ENCODE results near the gene NCKAP5L.

The NCKAP5L gene

DNA sequence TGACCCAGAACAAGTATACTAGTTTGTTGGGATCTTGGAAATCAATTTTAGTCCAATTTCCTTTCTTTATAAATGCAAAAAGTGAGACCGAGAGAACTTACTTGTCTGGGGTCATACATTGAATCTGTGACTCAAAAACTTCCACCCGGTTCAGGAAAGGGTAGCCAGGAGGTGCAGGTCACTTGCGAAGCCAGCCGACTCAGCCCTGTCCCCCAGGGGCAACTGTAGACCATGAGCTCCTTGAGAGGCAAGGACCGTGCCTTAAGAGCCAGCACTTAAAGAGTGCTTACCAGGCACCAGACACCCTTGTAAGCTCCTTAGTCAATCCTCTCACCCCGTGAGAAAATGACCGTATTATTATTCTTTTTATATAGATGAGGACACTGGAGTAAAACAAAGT lies 15.2 kb upstream of the NCKAP5L start:
- TF ChIP-seq GLIS3 (CRISPR knock-in tag; IDR thresholded peaks at IDR 0.05) (no peak), ZNF8 (CRISPR knock-in tag; IDR thresholded peaks at IDR 0.05) (no peak), CSDC2 (CRISPR knock-in tag; IDR thresholded peaks at IDR 0.05) (no peak), RARB (CRISPR knock-in tag; IDR thresholded peaks at IDR 0.05) (no peak), ISL1 (CRISPR knock-in tag; IDR thresholded peaks at IDR 0.05) (no peak), TCF4 (CRISPR knock-in tag; IDR thresholded peaks at IDR 0.05; ENCODE audit: borderline replicate concordance) (no peak), ZNF70 (CRISPR knock-in tag; IDR thresholded peaks at IDR 0.05) (no peak), ZFP30 (CRISPR knock-in tag; IDR thresholded peaks at IDR 0.05) (no peak), BACH2 (CRISPR knock-in tag; IDR thresholded peaks at IDR 0.05; ENCODE audit: borderline replicate concordance) (no peak), PPARA (CRISPR knock-in tag; IDR thresholded peaks at IDR 0.05; ENCODE audit: borderline replicate concordance) (no peak), ARNTL (CRISPR knock-in tag; IDR thresholded peaks at IDR 0.05; ENCODE audit: borderline replicate concordance, low read depth) (no peak), SNAI2 (CRISPR knock-in tag; IDR thresholded peaks at IDR 0.05) (no peak), OSR1 (CRISPR knock-in tag; IDR thresholded peaks at IDR 0.05) (no peak), ZC3H10 (CRISPR knock-in tag; IDR thresholded peaks at IDR 0.05) (no peak), ESRRG (CRISPR knock-in tag; IDR thresholded peaks at IDR 0.05) (no peak), TOX (CRISPR knock-in tag; IDR thresholded peaks at IDR 0.05; ENCODE audit: borderline replicate concordance) (no peak)
- TF ChIP-seq, protein P1, sequence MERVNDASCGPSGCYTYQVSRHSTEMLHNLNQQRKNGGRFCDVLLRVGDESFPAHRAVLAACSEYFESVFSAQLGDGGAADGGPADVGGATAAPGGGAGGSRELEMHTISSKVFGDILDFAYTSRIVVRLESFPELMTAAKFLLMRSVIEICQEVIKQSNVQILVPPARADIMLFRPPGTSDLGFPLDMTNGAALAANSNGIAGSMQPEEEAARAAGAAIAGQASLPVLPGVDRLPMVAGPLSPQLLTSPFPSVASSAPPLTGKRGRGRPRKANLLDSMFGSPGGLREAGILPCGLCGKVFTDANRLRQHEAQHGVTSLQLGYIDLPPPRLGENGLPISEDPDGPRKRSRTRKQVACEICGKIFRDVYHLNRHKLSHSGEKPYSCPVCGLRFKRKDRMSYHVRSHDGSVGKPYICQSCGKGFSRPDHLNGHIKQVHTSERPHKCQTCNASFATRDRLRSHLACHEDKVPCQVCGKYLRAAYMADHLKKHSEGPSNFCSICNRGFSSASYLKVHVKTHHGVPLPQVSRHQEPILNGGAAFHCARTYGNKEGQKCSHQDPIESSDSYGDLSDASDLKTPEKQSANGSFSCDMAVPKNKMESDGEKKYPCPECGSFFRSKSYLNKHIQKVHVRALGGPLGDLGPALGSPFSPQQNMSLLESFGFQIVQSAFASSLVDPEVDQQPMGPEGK (CRISPR knock-in tag; IDR thresholded peaks at IDR 0.05; ENCODE audit: borderline replicate concordance): no peak
- TF ChIP-seq, protein P2, sequence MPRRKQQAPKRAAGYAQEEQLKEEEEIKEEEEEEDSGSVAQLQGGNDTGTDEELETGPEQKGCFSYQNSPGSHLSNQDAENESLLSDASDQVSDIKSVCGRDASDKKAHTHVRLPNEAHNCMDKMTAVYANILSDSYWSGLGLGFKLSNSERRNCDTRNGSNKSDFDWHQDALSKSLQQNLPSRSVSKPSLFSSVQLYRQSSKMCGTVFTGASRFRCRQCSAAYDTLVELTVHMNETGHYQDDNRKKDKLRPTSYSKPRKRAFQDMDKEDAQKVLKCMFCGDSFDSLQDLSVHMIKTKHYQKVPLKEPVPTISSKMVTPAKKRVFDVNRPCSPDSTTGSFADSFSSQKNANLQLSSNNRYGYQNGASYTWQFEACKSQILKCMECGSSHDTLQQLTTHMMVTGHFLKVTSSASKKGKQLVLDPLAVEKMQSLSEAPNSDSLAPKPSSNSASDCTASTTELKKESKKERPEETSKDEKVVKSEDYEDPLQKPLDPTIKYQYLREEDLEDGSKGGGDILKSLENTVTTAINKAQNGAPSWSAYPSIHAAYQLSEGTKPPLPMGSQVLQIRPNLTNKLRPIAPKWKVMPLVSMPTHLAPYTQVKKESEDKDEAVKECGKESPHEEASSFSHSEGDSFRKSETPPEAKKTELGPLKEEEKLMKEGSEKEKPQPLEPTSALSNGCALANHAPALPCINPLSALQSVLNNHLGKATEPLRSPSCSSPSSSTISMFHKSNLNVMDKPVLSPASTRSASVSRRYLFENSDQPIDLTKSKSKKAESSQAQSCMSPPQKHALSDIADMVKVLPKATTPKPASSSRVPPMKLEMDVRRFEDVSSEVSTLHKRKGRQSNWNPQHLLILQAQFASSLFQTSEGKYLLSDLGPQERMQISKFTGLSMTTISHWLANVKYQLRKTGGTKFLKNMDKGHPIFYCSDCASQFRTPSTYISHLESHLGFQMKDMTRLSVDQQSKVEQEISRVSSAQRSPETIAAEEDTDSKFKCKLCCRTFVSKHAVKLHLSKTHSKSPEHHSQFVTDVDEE (CRISPR knock-in tag; IDR thresholded peaks at IDR 0.05): no peak
- TF ChIP-seq, protein P3, sequence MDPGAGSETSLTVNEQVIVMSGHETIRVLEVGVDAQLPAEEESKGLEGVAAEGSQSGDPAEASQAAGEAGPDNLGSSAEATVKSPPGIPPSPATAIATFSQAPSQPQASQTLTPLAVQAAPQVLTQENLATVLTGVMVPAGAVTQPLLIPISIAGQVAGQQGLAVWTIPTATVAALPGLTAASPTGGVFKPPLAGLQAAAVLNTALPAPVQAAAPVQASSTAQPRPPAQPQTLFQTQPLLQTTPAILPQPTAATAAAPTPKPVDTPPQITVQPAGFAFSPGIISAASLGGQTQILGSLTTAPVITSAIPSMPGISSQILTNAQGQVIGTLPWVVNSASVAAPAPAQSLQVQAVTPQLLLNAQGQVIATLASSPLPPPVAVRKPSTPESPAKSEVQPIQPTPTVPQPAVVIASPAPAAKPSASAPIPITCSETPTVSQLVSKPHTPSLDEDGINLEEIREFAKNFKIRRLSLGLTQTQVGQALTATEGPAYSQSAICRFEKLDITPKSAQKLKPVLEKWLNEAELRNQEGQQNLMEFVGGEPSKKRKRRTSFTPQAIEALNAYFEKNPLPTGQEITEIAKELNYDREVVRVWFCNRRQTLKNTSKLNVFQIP (CRISPR knock-in tag; IDR thresholded peaks at IDR 0.05; ENCODE audit: borderline replicate concordance, low read depth): no peak
- TF ChIP-seq, protein P4, sequence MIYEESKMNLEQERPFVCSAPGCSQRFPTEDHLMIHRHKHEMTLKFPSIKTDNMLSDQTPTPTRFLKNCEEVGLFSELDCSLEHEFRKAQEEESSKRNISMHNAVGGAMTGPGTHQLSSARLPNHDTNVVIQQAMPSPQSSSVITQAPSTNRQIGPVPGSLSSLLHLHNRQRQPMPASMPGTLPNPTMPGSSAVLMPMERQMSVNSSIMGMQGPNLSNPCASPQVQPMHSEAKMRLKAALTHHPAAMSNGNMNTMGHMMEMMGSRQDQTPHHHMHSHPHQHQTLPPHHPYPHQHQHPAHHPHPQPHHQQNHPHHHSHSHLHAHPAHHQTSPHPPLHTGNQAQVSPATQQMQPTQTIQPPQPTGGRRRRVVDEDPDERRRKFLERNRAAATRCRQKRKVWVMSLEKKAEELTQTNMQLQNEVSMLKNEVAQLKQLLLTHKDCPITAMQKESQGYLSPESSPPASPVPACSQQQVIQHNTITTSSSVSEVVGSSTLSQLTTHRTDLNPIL (CRISPR knock-in tag; IDR thresholded peaks at IDR 0.05; ENCODE audit: low read depth): no peak
- no peak for ATAC-seq

DNA sequence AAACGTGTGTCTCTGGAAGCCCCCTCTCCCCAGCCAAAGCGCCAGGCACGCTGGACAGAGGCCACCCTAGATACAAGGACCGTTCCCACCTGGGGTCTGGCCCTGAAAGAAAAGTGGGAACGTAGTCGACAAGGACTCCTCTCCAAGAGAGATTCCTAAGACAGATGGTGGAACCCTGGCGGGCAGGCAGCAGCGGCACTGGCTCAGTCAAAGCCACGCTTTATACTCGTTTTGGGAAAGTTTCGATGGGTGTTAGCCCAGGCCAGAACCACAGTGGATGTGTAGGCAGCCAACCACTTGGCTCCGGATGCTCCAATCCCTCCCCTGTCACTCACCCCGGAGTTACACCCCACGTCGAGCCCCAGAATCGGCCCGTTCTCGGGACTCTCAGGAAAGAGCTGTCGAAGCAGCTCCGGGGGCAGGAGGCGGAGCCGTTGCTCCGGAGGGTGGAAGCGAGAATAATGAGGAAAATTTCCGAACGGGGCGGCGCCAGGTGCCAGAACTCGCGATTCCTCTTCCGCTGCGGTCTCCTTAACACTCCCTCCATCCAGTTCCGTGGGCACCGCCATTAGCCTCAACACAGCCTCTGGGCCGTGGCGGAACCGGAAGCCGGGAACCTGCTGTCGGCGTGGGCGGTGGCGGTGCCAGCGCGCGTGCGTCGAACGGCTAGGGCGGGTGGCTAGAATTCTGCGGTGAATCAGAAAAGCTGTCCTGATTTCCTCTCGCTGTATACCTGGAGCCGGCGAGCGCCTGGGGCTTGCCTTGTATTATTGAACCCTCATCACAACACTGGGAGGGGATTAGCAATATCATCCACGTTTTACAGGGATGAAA lies 14.5 kb upstream of the NCKAP5L start, which contains the start of gene BCDIN3D:
BCDIN3D (minus strand) TSS at position 588 of the 834 bp plus-strand sequence; CDS start at position 569, 19 bp downstream.
- TF ChIP-seq ZNF70 (CRISPR knock-in tag; IDR thresholded peaks at IDR 0.05) (peak; percentile 91), TOX (CRISPR knock-in tag; IDR thresholded peaks at IDR 0.05; ENCODE audit: borderline replicate concordance) (no peak)
- ATAC-seq: peak; percentile 96

DNA sequence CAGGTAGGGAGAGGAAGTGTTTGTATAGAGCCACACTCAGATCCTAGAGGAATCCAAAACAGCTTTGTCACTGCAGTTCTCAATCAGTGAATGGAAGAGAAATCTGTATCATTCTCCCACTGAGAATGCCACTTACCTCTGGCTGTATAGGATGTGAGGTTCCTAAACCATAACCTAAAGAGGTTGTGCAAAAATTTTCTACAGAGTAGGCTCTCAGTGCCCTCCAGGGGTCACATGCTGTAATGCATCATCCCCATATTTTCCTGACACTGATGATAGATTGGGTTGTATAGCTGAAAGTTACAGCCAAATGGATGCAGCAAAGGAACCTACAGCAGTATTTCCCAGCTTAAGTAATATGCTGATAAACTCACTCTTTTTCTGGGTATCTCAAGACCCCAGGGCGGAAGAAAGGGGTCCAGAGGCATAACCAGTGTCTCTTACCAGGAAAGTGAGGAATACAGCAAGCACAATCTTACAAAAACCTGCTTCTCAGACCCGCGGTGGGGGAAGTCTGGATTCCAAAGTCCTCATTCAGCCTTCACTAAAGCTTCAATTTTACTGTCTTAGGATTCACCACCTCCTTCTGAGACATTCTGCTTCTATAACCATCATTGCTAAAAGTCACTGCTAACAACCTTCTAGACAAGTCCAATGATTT lies 10.9 kb upstream of the NCKAP5L start:
- 0 out of 3 replicates have a peak, but pooled peaks have one; percentile 12 for ATAC-seq
- TF ChIP-seq TOX (CRISPR knock-in tag; IDR thresholded peaks at IDR 0.05; ENCODE audit: borderline replicate concordance) (no peak), ZNF8 (CRISPR knock-in tag; IDR thresholded peaks at IDR 0.05) (no peak), BACH2 (CRISPR knock-in tag; IDR thresholded peaks at IDR 0.05; ENCODE audit: borderline replicate concordance) (no peak), ISL1 (CRISPR knock-in tag; IDR thresholded peaks at IDR 0.05) (no peak), ESRRG (CRISPR knock-in tag; IDR thresholded peaks at IDR 0.05) (no peak), OSR1 (CRISPR knock-in tag; IDR thresholded peaks at IDR 0.05) (no peak), TCF4 (CRISPR knock-in tag; IDR thresholded peaks at IDR 0.05; ENCODE audit: borderline replicate concordance) (no peak), CSDC2 (CRISPR knock-in tag; IDR thresholded peaks at IDR 0.05) (no peak), GLIS3 (CRISPR knock-in tag; IDR thresholded peaks at IDR 0.05) (no peak), ARNTL (CRISPR knock-in tag; IDR thresholded peaks at IDR 0.05; ENCODE audit: borderline replicate concordance, low read depth) (no peak), PPARA (CRISPR knock-in tag; IDR thresholded peaks at IDR 0.05; ENCODE audit: borderline replicate concordance) (no peak), ZFP3 (CRISPR knock-in tag; IDR thresholded peaks at IDR 0.05) (no peak), RARB (CRISPR knock-in tag; IDR thresholded peaks at IDR 0.05) (no peak), ZC3H10 (CRISPR knock-in tag; IDR thresholded peaks at IDR 0.05) (no peak)
- TF ChIP-seq, protein P1 (CRISPR knock-in tag; IDR thresholded peaks at IDR 0.05; ENCODE audit: borderline replicate concordance): no peak
- TF ChIP-seq, protein P4 (CRISPR knock-in tag; IDR thresholded peaks at IDR 0.05; ENCODE audit: low read depth): no peak
- TF ChIP-seq, protein P3 (CRISPR knock-in tag; IDR thresholded peaks at IDR 0.05; ENCODE audit: borderline replicate concordance, low read depth): no peak
